GM12878 (cell line): ENCODE measurements around the gene BAZ2B. TPM values are rescaled to one million over a fixed set of nuclear protein-coding genes. Genes with fewer than 3 reads are reported as not detected.

Experiments used
- ATAC-seq: fragments of 200-7000 bp; cut with Tn5 transposase; 3 replicates; pipeline ENCODE4 v1.9.1; 2020; ENCODE audit warnings: mild to moderate bottlenecking, moderate library complexity
- BruUV-seq: library from RNA; stranded (reverse); fragments of 400-500 nt; replicated peaks from 2 replicates; lab custom pipeline; 2021; lab: Mats Ljungman, UMichigan
- CTCF ChIA-PET: fragments of 300-600 bp; sonication (Branson Sonifier 250); formaldehyde crosslinking; extraction: SDS; loops from one replicate; lab custom pipeline; 2021; ENCODE audit warnings: inconsistent platforms; lab: Yijun Ruan, JAX
- POLR2A ChIA-PET: fragments of 350-600 bp; formaldehyde crosslinking; extraction: SDS; loops from one replicate; lab custom pipeline; 2021; ENCODE audit warnings: inconsistent platforms; lab: Charles Lee
- RAD21 ChIA-PET: fragments of 300-600 bp; sonication (Branson Sonifier 250); formaldehyde crosslinking; loops from one replicate; lab custom pipeline; 2023; ENCODE audit warnings: antibody characterized with exemption; ENCODE audit not compliant: unreplicated experiment; lab: Charles Lee
- SMC1A ChIA-PET: fragments of 300-600 bp; sonication (Branson Sonifier 250); formaldehyde crosslinking; loops from one replicate; lab custom pipeline; 2023; ENCODE audit not compliant: unreplicated experiment, uncharacterized antibody; lab: Charles Lee
- DNase-seq: peaks from one replicate; pipeline ENCODE4 v3.0.0-alpha.2; 2011; ENCODE audit warnings: low read depth, low spot score
- FAIRE-seq: peaks from 3 replicates; lab custom pipeline; 2011; peaks lifted over from hg19 to GRCh38; lab: Jason Lieb, UNC
- H2AFZ ChIP-seq: 2 replicates; pipeline ENCODE4 v1.6.0; 2011; ENCODE audit warnings: low read depth, low read length, control low read depth; ENCODE audit not compliant: control insufficient read depth
- H3K27ac ChIP-seq: 2 replicates; pipeline ENCODE4 v1.5.1; 2011; ENCODE audit warnings: control low read depth; ENCODE audit not compliant: control insufficient read depth, insufficient read depth
- H3K27me3 ChIP-seq, 2 experiments: replicated peaks in 1 of 2; 2 replicates each; pipeline versions ENCODE4 v1.6.0 to v1.6.1; 2011; ENCODE audit warnings: low read length in 1 of 2; ENCODE audit not compliant: control insufficient read depth in 2 of 2, insufficient read depth in 2 of 2
- H3K36me3 ChIP-seq, 2 experiments: 2 replicates each; pipeline ENCODE4 v1.5.1; 2011; ENCODE audit warnings: low read length in 1 of 2; ENCODE audit not compliant: control insufficient read depth in 2 of 2, insufficient read depth in 2 of 2
- H3K4me1 ChIP-seq: 2 replicates; pipeline ENCODE4 v1.6.1; 2011; ENCODE audit warnings: mild to moderate bottlenecking, low read length, moderate library complexity, mixed read lengths; ENCODE audit not compliant: control insufficient read depth, insufficient read depth
- H3K4me2 ChIP-seq: 2 replicates; pipeline ENCODE4 v1.6.0; 2011; ENCODE audit warnings: control low read depth; ENCODE audit not compliant: control insufficient read depth, insufficient read depth
- H3K4me3 ChIP-seq: fragments of 200-600 bp; sonication (generic); 2 replicates; pipeline ENCODE4 v1.5.1; 2016
- H3K79me2 ChIP-seq: 2 replicates; pipeline ENCODE4 v1.6.0; 2011; ENCODE audit warnings: low read length; ENCODE audit not compliant: control insufficient read depth, insufficient read depth
- H3K9ac ChIP-seq: 2 replicates; pipeline ENCODE4 v1.8.0; 2011; ENCODE audit warnings: low read length, control low read depth, mixed read lengths; ENCODE audit not compliant: control insufficient read depth, insufficient read depth
- H3K9me3 ChIP-seq: replicated peaks from 3 replicates; pipeline ENCODE4 v1.5.1; 2011; ENCODE audit warnings: mild to moderate bottlenecking, low read length; ENCODE audit not compliant: control insufficient read depth, insufficient read depth
- H4K20me1 ChIP-seq: 2 replicates; pipeline ENCODE4 v1.6.0; 2011; ENCODE audit not compliant: control insufficient read depth, insufficient read depth
- CBX3 ChIP-seq: fragments of 200-600 bp; sonication (generic); IDR thresholded peaks from 2 replicates; pipeline ENCODE4 v1.6.1; 2016; ENCODE audit warnings: low read depth, borderline replicate concordance
- CHD2 ChIP-seq: IDR thresholded peaks from 2 replicates; pipeline ENCODE4 v1.6.1; 2011; ENCODE audit warnings: low read depth, low read length, improper control_type of control experiment, borderline replicate concordance
- ELK1 ChIP-seq: IDR thresholded peaks from 2 replicates; pipeline ENCODE4 v1.6.1; 2012; ENCODE audit warnings: low read depth, low read length, improper control_type of control experiment
- HDAC2 ChIP-seq: fragments of 200-600 bp; sonication (generic); IDR thresholded peaks from 2 replicates; pipeline ENCODE4 v1.6.1; 2017
- NBN ChIP-seq: fragments of 450-650 bp; IDR thresholded peaks from 2 replicates; pipeline ENCODE4 v1.6.1; 2016
- NFYB ChIP-seq: IDR thresholded peaks from 2 replicates; pipeline ENCODE4 v1.6.1; 2011; ENCODE audit warnings: low read depth, mild to moderate bottlenecking, low read length, improper control_type of control experiment, moderate library complexity; ENCODE audit not compliant: insufficient read depth
- NRF1 ChIP-seq: conservative IDR thresholded peaks from 2 replicates; pipeline ENCODE4 v1.6.1; 2011; ENCODE audit warnings: mild to moderate bottlenecking, low read depth, low read length, improper control_type of control experiment
- POLR2AphosphoS2 ChIP-seq: IDR thresholded peaks from 2 replicates; pipeline ENCODE4 v1.6.1; 2011; ENCODE audit warnings: low read depth, mild to moderate bottlenecking, low read length, improper control_type of control experiment, moderate library complexity
- PRDM15 ChIP-seq: fragments of 450-650 bp; formaldehyde crosslinking; IDR thresholded peaks from 2 replicates; pipeline ENCODE4 v1.4.0; 2020; ENCODE audit warnings: mild to moderate bottlenecking, moderate library complexity
- RUNX3 ChIP-seq: IDR thresholded peaks from 2 replicates; pipeline ENCODE4 v1.6.1; 2012; ENCODE audit warnings: low read length, inconsistent platforms
- SMAD5 ChIP-seq: IDR thresholded peaks from 2 replicates; pipeline ENCODE4 v1.6.1; 2016; ENCODE audit warnings: antibody characterized with exemption, low read depth
- TCF12 ChIP-seq: IDR thresholded peaks from 2 replicates; pipeline ENCODE4 v1.6.1; 2011; ENCODE audit warnings: low read depth, mild to moderate bottlenecking, low read length
- ZBTB33 ChIP-seq: fragments of 450-650 bp; IDR thresholded peaks from 2 replicates; pipeline ENCODE4 v1.6.1; 2017; ENCODE audit warnings: mild to moderate bottlenecking
- WGBS: methylation state at CpG from one replicate; pipeline ENCODE4 v1.1.6; 2016; ENCODE audit warnings: low lambda C conversion rate; ENCODE audit not compliant: insufficient replicate concordance, insufficient coverage; ENCODE audit errors: missing lambda C conversion rate; 5-methylcytosine and 5-hydroxymethylcytosine counted together
- in situ Hi-C: fragments of 300-500 bp; cut with MboI; formaldehyde crosslinking; loops from 9 replicates; pipeline ENCODE4 v1.14.3; 2018; ENCODE audit warnings: mixed read lengths
- intact Hi-C: fragments of 100-400 bp; cut with micrococcal nuclease; formaldehyde crosslinking; loops from one replicate; pipeline ENCODE4 v1.14.2; 2022; ENCODE audit not compliant: unreplicated experiment
- polyA plus RNA-seq, 11 experiments: library from polyadenylated mRNA; depleted of rRNA in 4 of 11; unstranded in 6 of 11; stranded (reverse) in 5 of 11; fragments of >200 nt; fragmentation: Nextera tagmentation in 4 of 11; fragmentation: Illumina TruSeq in 1 of 11; extraction: Ambion mirVana in 4 of 11; extraction: Trizol in 1 of 11; gene quantifications; 1 replicate in 1 of 11; 2 replicates in 10 of 11; pipeline versions ENCODE4 v1.2.1 to v1.2.3, GENCODE V29; 2011 to 2016; ENCODE audit warnings: inconsistent platforms in 2 of 11, missing spikeins in 2 of 11, low read depth in 1 of 11
- total RNA-seq, 4 experiments: library from RNA; depleted of rRNA in 3 of 4; stranded (reverse); fragments of >200 nt in 3 of 4; fragmentation: Illumina TruSeq in 1 of 4; extraction: Trizol in 1 of 4; gene quantifications; 2 replicates each; pipeline versions ENCODE4 v1.2.1 to v1.2.3, GENCODE V29; 2013 to 2021
- TF ChIP-seq, protein P1 (sequence below): fragments of 450-650 bp; conservative IDR thresholded peaks from 2 replicates; pipeline ENCODE4 v1.6.1; 2017; ENCODE audit warnings: mild to moderate bottlenecking, moderate library complexity
- TF ChIP-seq, protein P2 (sequence below): IDR thresholded peaks from 2 replicates; pipeline ENCODE4 v1.6.1; 2011; ENCODE audit warnings: borderline replicate concordance, low read depth, mild to moderate bottlenecking, moderate library complexity, mixed read lengths, low read length; ENCODE audit not compliant: insufficient read depth; ENCODE audit errors: extremely low read length

The BAZ2B gene
- total and polyA plus RNA-seq, 10 of the 15 experiments (the other 5 are each of a cell fraction or from before 2014, with no cell fraction given): 8.8 to 49.7 (median 24.7) TPM

DNA sequence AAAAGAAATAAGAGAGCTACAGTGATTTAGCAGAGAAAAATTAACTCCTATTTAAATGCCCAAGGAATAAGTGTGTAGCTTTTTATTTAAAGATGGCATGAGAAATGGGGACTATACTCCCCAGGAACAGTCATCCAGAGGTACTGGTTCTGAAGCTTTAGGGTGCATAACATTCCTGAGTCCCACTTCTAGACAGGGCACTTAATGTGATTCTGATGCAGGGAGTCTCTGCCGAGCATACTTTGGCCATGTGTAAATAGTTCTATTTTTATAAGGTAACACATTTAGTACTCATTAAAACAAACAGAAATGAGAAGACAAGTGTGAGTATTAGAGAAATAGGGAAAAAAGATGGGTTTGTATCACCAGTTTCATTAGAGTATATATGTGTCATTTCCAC, 175.2 kb downstream of the BAZ2B start:
- SMC1A ChIA-PET: interaction anchor here (0.7 to 1.6 kb wide), 12 partner anchors 8 to 173 kb away, joined by 3 to 10 read pairs (median 3); no protein-coding TSS in a partner anchor
- ATAC-seq: no peak

More for the DNA sequence above, 175.2 kb downstream of the BAZ2B start:
- Histone ChIP-seq H2AFZ (no peak overlapping the region), H3K9me3 (no peaks in the 10 kb centered on the region), H3K27ac (no peak overlapping the region), H3K4me1 (no peaks in the 10 kb centered on the region), H3K4me3 (no peak overlapping the region), H3K79me2 (no peaks in the 10 kb centered on the region), H4K20me1 (no peaks in the 10 kb centered on the region), H3K27me3 (no peaks in the 10 kb centered on the region), H3K4me2 (no peak overlapping the region), H3K9ac (no peak overlapping the region), H3K36me3 (peaks cover 0 to 9% of the 10 kb centered on the region in 2 experiments; a peak in 1 of 4 replicates)
- in situ Hi-C loops: no loop called here
- intact Hi-C loops: no loop called here
- TF ChIP-seq CHD2: no peak
- no peak for TF ChIP-seq ZBTB33
- TF ChIP-seq NRF1: no peak
- TF ChIP-seq TCF12: no peak
- TF ChIP-seq, protein P1, sequence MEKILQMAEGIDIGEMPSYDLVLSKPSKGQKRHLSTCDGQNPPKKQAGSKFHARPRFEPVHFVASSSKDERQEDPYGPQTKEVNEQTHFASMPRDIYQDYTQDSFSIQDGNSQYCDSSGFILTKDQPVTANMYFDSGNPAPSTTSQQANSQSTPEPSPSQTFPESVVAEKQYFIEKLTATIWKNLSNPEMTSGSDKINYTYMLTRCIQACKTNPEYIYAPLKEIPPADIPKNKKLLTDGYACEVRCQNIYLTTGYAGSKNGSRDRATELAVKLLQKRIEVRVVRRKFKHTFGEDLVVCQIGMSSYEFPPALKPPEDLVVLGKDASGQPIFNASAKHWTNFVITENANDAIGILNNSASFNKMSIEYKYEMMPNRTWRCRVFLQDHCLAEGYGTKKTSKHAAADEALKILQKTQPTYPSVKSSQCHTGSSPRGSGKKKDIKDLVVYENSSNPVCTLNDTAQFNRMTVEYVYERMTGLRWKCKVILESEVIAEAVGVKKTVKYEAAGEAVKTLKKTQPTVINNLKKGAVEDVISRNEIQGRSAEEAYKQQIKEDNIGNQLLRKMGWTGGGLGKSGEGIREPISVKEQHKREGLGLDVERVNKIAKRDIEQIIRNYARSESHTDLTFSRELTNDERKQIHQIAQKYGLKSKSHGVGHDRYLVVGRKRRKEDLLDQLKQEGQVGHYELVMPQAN: no peak
- no peak for TF ChIP-seq CBX3
- TF ChIP-seq NBN: no peak
- no peak for TF ChIP-seq POLR2AphosphoS2
- TF ChIP-seq PRDM15: no peak
- no peak for TF ChIP-seq SMAD5
- TF ChIP-seq ELK1: no peak
- TF ChIP-seq HDAC2: no peak
- no peak for TF ChIP-seq RUNX3
- TF ChIP-seq NFYB: no peak
- TF ChIP-seq, protein P2, sequence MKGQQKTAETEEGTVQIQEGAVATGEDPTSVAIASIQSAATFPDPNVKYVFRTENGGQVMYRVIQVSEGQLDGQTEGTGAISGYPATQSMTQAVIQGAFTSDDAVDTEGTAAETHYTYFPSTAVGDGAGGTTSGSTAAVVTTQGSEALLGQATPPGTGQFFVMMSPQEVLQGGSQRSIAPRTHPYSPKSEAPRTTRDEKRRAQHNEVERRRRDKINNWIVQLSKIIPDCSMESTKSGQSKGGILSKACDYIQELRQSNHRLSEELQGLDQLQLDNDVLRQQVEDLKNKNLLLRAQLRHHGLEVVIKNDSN: no peak
- POLR2A ChIA-PET: no interaction called here
- CTCF ChIA-PET: interaction anchor here (1.1 to 1.3 kb wide), 4 partner anchors 8 to 322 kb away, joined by 3 to 4 read pairs (median 3); no protein-coding TSS in a partner anchor
- 88% methylated on average over 1 of the region's 1 CpG for WGBS
- FAIRE-seq (no peak), DNase-seq (no peak)
- BruUV-seq: no TSS peak
- RAD21 ChIA-PET: no interaction called here
